GM18858 (cell line): ENCODE results near the gene WTAP.
"Not testable (repeated sequence)": the region's sequence is repeated elsewhere in the genome, so short reads cannot be mapped to it uniquely, and the experiment has no call there.

ENCODE experiments used
- ATAC-seq: cut with Tn5 transposase; IDR thresholded peaks from one replicate; pipeline ENCODE4 v1.9.1; 2021; ENCODE audit not compliant: unreplicated experiment

WTAP gene

GRCh38 chr6:159727717-159728445 lies 575 bp downstream of the WTAP start:
- ATAC-seq = peak; percentile 19

GRCh38 chr6:159728531-159728964 lies 1.2 kb downstream of the WTAP start:
- ATAC-seq = no peak

GRCh38 chr6:159729598-159730331 lies 2.5 kb downstream of the WTAP start:
- peak; percentile 24 for ATAC-seq

GRCh38 chr6:159730332-159730676 lies 3.0 kb downstream of the WTAP start:
- no peak for ATAC-seq

- ATAC-seq = not testable (repeated sequence)
Measured at GRCh38 chr6:159732550-159732949, 5.2 kb downstream of the WTAP start.

GRCh38 chr6:159733395-159733794 lies 6.1 kb downstream of the WTAP start:
- not testable (repeated sequence) for ATAC-seq

GRCh38 chr6:159736908-159737307 lies 9.6 kb downstream of the WTAP start:
- ATAC-seq = no peak

GRCh38 chr6:159739341-159739740 lies 12.0 kb downstream of the WTAP start:
- no peak for ATAC-seq

- ATAC-seq = no peak
Measured at GRCh38 chr6:159742165-159742564, 14.9 kb downstream of the WTAP start.

GRCh38 chr6:159745081-159745480 lies 17.8 kb downstream of the WTAP start:
- ATAC-seq = no peak

- no peak for ATAC-seq
Measured at GRCh38 chr6:159746759-159747158, 19.5 kb downstream of the WTAP start.

- not testable (repeated sequence) for ATAC-seq
Measured at GRCh38 chr6:159748127-159748526, 20.8 kb downstream of the WTAP start.

GRCh38 chr6:159751448-159751847 lies 24.1 kb downstream of the WTAP start:
- no peak for ATAC-seq

GRCh38 chr6:159753081-159753872 lies 26.0 kb downstream of the WTAP start:
- no peak for ATAC-seq

- no peak for ATAC-seq
Measured at GRCh38 chr6:159754401-159754800, 27.1 kb downstream of the WTAP start.

- no peak for ATAC-seq
Measured at GRCh38 chr6:159754959-159755914, 27.9 kb downstream of the WTAP start.

GRCh38 chr6:159756508-159756907 lies 29.2 kb downstream of the WTAP start:
- ATAC-seq = no peak

- no peak for ATAC-seq
Measured at GRCh38 chr6:159758031-159759001, 31.0 kb downstream of the WTAP start.

- no peak for ATAC-seq
Measured at GRCh38 chr6:159759645-159760044, 32.3 kb downstream of the WTAP start.
